ENCODE data around the gene SLC26A9. TPM values are rescaled to one million over a fixed set of nuclear protein-coding genes. Genes with fewer than 3 reads are reported as not detected.
"Not testable (repeated sequence)": the region's sequence is repeated elsewhere in the genome, so short reads cannot be mapped to it uniquely, and the experiment has no call there.

SLC26A9 gene
- total RNA-seq, 1 experiment from 2014 or later = not detected

GRCh38 chr1:205878026-205878425, 65.2 kb downstream of the SLC26A9 start:
- DNase-seq (ENCODE audit: low read depth, low spot score) = no peak
- intact Hi-C loops (cut with micrococcal nuclease; ENCODE audit: unreplicated experiment) = no loop called here
- BruUV-seq (replicated peaks) = no TSS peak
- TF ChIP-seq SIN3A (IDR thresholded peaks at IDR 0.05; ENCODE audit: borderline replicate concordance, insufficient read depth, low read depth, low read length) (no peak), CTCF (IDR thresholded peaks at IDR 0.05) (no peak), REST (IDR thresholded peaks at IDR 0.05; ENCODE audit: insufficient read depth in 1 of 2, low read depth in 2 of 2, low read length in 1 of 2) (no peak), TCF7L2 (IDR thresholded peaks at IDR 0.05; ENCODE audit: low read depth, low read length) (no peak), POLR2AphosphoS5 (IDR thresholded peaks at IDR 0.05; ENCODE audit: low read depth, low read length) (no peak)
- H3K9me3 ChIP-seq (ENCODE audit: control insufficient read depth, insufficient read depth, low read depth, low read length) = no peaks in the 10 kb centered on the region
- ATAC-seq = no peak
- ChIA-PET CTCF (no interaction called here), POLR2A (no interaction called here)
- H3K4me3 ChIP-seq (ENCODE audit: low read depth in 2 of 2, low read length in 2 of 2) = no peak overlapping the region
- peaks cover 2% of the 10 kb centered on the region; the same call in 1 of the 2 replicates for H3K27me3 ChIP-seq (ENCODE audit: control insufficient read depth, insufficient read depth, low read length)
- no peaks in the 10 kb centered on the region for H3K36me3 ChIP-seq (ENCODE audit: control insufficient read depth, insufficient read depth, low read length)
- H3K4me1 ChIP-seq (ENCODE audit: control insufficient read depth, insufficient read depth, low read length) = no peaks in the 10 kb centered on the region
- H3K27ac ChIP-seq (ENCODE audit: low read length) = no peak overlapping the region
- in situ Hi-C loops (cut with HindIII; ENCODE audit: low pct_unique_long_range_greater_than_20kb, low sequenced_read_pairs) = no loop called here

GRCh38 chr1:205873148-205873547, 70.1 kb downstream of the SLC26A9 start:
- H3K36me3 ChIP-seq (ENCODE audit: control insufficient read depth, insufficient read depth, low read length); POLR2A ChIA-PET; H3K4me1 ChIP-seq (ENCODE audit: control insufficient read depth, insufficient read depth, low read length); DNase-seq (ENCODE audit: low read depth, low spot score); BruUV-seq (replicated peaks); CTCF ChIA-PET; ATAC-seq; H3K27me3 ChIP-seq (ENCODE audit: control insufficient read depth, insufficient read depth, low read length); H3K9me3 ChIP-seq (ENCODE audit: control insufficient read depth, insufficient read depth, low read depth, low read length); H3K4me3 ChIP-seq (ENCODE audit: low read depth in 2 of 2, low read length in 2 of 2); in situ Hi-C loops (cut with HindIII; ENCODE audit: low pct_unique_long_range_greater_than_20kb, low sequenced_read_pairs); intact Hi-C loops (cut with micrococcal nuclease; ENCODE audit: unreplicated experiment); H3K27ac ChIP-seq (ENCODE audit: low read length): not testable (repeated sequence)

- in situ Hi-C loops (cut with HindIII; ENCODE audit: low pct_unique_long_range_greater_than_20kb, low sequenced_read_pairs) = no loop called here
- TF ChIP-seq POLR2AphosphoS5 (IDR thresholded peaks at IDR 0.05; ENCODE audit: low read depth, low read length) = no peak
- TF ChIP-seq TCF7L2 (IDR thresholded peaks at IDR 0.05; ENCODE audit: low read depth, low read length) = no peak
- TF ChIP-seq REST (IDR thresholded peaks at IDR 0.05; ENCODE audit: insufficient read depth in 1 of 2, low read depth in 2 of 2, low read length in 1 of 2) = no peak
- no peak for TF ChIP-seq SIN3A (IDR thresholded peaks at IDR 0.05; ENCODE audit: borderline replicate concordance, insufficient read depth, low read depth, low read length)
- no peak for TF ChIP-seq CTCF (IDR thresholded peaks at IDR 0.05)
- Histone ChIP-seq H3K27me3 (ENCODE audit: control insufficient read depth, insufficient read depth, low read length) (no peaks in the 10 kb centered on the region), H3K4me3 (ENCODE audit: low read depth in 2 of 2, low read length in 2 of 2) (no peak overlapping the region), H3K4me1 (ENCODE audit: control insufficient read depth, insufficient read depth, low read length) (no peaks in the 10 kb centered on the region), H3K36me3 (ENCODE audit: control insufficient read depth, insufficient read depth, low read length) (no peaks in the 10 kb centered on the region), H3K27ac (ENCODE audit: low read length) (no peak overlapping the region), H3K9me3 (ENCODE audit: control insufficient read depth, insufficient read depth, low read depth, low read length) (no peaks in the 10 kb centered on the region)
- ChIA-PET CTCF (no interaction called here), POLR2A (no interaction called here)
- BruUV-seq (replicated peaks) = no TSS peak
- intact Hi-C loops (cut with micrococcal nuclease; ENCODE audit: unreplicated experiment) = no loop called here
- ATAC-seq = no peak
- no peak for DNase-seq (ENCODE audit: low read depth, low spot score)
These were observed 73.0 kb downstream of the SLC26A9 start for GRCh38 chr1:205870236-205870635.
